ENCODE measurements around the gene TTC28. TPM values are rescaled to one million over a fixed set of nuclear protein-coding genes. Genes with fewer than 3 reads are reported as not detected.

TTC28 gene
- total RNA-seq, 4 donors from 2014 or later, result 43.8 to 130 (median 92.0) TPM

DNA sequence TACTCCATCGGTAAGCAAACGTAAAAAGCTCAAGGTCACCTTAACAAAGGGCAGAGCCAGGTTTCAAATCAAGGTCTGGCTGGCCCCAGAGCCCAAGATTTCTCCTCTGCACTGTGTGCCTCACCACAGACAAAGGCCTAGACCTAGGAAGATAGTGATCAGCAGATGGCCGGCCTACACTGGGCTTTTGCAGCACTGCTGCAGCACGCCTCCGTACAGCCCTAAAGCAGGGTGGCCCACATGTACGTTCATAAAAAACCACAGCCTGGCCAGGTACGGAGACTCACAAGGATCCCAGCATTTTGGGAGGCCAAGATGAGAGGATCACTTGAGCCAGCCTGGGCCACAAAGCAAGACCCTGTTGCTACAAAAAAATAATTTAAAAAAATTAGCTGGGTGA, 654.3 kb downstream of the TTC28 start:
- intact Hi-C loops (cut with DNase I; ENCODE audit: low total_unique reads), result no loop called here

DNA sequence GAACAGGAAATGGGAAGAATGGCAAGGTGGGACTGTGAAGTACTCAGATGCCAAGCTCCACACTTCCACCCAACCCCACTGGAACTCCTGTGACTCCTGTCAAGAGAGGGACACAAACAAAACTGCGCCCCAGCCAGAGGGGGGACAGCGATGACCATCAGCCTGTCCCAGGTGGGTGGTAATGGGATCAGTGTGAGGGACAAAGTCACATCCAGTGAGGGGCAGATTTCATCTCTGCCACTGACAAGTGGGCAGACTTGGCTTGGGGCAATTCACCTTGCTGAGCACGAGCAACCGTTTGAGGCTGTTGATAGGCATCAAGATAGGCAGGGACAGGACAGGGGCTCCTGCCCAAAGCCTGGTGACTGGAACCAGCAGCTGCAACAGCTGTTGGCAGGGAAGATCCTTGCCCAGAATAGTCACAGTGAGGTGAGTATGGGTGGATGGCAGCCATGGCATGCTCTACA, 655.2 kb downstream of the TTC28 start:
- peak in 1 of 2 donors; percentile 6 for DNase-seq
- H3K27ac ChIP-seq, result no peak overlapping the region
- no peaks in the 10 kb centered on the region for H3K27me3 ChIP-seq
- peaks cover 8 to 9% of the 10 kb centered on the region in 2 donors for H3K4me1 ChIP-seq
- H3K36me3 ChIP-seq, result no peaks in the 10 kb centered on the region
- no peaks in the 10 kb centered on the region for H3K9me3 ChIP-seq
- TF ChIP-seq, protein P1, sequence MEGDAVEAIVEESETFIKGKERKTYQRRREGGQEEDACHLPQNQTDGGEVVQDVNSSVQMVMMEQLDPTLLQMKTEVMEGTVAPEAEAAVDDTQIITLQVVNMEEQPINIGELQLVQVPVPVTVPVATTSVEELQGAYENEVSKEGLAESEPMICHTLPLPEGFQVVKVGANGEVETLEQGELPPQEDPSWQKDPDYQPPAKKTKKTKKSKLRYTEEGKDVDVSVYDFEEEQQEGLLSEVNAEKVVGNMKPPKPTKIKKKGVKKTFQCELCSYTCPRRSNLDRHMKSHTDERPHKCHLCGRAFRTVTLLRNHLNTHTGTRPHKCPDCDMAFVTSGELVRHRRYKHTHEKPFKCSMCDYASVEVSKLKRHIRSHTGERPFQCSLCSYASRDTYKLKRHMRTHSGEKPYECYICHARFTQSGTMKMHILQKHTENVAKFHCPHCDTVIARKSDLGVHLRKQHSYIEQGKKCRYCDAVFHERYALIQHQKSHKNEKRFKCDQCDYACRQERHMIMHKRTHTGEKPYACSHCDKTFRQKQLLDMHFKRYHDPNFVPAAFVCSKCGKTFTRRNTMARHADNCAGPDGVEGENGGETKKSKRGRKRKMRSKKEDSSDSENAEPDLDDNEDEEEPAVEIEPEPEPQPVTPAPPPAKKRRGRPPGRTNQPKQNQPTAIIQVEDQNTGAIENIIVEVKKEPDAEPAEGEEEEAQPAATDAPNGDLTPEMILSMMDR (IDR thresholded peaks at IDR 0.05), result no peak
- no peak for TF ChIP-seq POLR2A (IDR thresholded peaks at IDR 0.05)
- H3K4me3 ChIP-seq, result no peak overlapping the region
- intact Hi-C loops (cut with DNase I; ENCODE audit: low total_unique reads), result no loop called here

More for the DNA sequence above, 654.3 kb downstream of the TTC28 start:
- peaks cover 8 to 9% of the 10 kb centered on the region in 2 donors for H3K4me1 ChIP-seq
- no peaks in the 10 kb centered on the region for H3K36me3 ChIP-seq
- no peaks in the 10 kb centered on the region for H3K9me3 ChIP-seq
- H3K27ac ChIP-seq, result no peak overlapping the region
- TF ChIP-seq POLR2A (IDR thresholded peaks at IDR 0.05), result no peak
- TF ChIP-seq, protein P1 (IDR thresholded peaks at IDR 0.05), result no peak
- H3K27me3 ChIP-seq, result no peaks in the 10 kb centered on the region
- H3K4me3 ChIP-seq, result no peak overlapping the region
- peak in 1 of 2 donors; percentile 3 for DNase-seq

DNA sequence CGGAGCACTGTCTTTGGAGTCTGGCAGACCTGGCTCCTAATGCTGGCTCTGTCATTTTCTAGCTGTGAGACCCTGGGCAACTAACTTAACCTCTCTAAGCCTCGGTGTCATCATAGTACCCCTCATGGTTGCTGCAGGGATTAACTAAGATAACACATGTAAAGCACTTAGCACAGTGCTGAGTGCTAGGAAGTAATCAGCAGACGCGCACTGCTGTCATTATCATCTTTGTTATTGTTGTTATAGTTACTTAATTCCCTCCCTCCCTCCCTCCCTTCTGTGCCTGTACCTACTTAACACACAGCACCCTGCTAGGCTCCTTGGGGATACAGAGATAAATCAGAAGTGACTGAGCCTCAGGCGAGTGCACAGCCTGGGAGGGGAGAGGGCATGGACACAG, 655.9 kb downstream of the TTC28 start:
- TF ChIP-seq POLR2A (IDR thresholded peaks at IDR 0.05), result no peak
- TF ChIP-seq, protein P1 (IDR thresholded peaks at IDR 0.05), result no peak
- Histone ChIP-seq H3K27me3 (no peaks in the 10 kb centered on the region), H3K4me1 (peaks cover 8 to 9% of the 10 kb centered on the region in 2 donors), H3K36me3 (no peaks in the 10 kb centered on the region), H3K9me3 (no peaks in the 10 kb centered on the region), H3K27ac (no peak overlapping the region), H3K4me3 (no peak overlapping the region)
- DNase-seq, result peak in 1 of 2 donors; percentile 2
- intact Hi-C loops (cut with DNase I; ENCODE audit: low total_unique reads), result no loop called here

DNA sequence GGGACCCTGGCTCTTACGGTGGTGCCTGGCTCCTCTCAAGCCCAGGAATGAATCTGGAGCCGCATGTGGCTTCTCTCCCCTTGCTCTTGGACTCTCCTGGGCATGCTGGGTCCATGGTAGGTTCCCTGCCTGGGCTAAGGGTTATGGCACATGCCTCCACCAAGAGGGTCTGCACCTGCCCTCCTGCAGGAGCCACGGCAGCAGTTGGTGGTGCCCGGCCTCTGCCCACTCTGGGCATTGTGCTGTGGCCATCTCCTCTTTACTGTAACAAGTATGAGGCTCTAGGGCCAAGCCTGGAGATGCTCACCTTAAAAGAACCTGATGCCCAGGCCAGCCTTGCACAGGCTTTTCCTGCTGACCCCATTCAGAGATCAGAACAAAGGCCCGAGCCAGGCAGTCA, 656.6 kb downstream of the TTC28 start:
- intact Hi-C loops (cut with DNase I; ENCODE audit: low total_unique reads), result no loop called here
- Histone ChIP-seq H3K4me3 (no peak overlapping the region), H3K9me3 (no peaks in the 10 kb centered on the region), H3K4me1 (peaks cover 8 to 9% of the 10 kb centered on the region in 2 donors), H3K36me3 (no peaks in the 10 kb centered on the region), H3K27me3 (no peaks in the 10 kb centered on the region), H3K27ac (no peak overlapping the region)
- TF ChIP-seq, protein P1 (IDR thresholded peaks at IDR 0.05), result no peak
- TF ChIP-seq POLR2A (IDR thresholded peaks at IDR 0.05), result no peak
- peak in 1 of 2 donors; percentile 8 for DNase-seq

DNA sequence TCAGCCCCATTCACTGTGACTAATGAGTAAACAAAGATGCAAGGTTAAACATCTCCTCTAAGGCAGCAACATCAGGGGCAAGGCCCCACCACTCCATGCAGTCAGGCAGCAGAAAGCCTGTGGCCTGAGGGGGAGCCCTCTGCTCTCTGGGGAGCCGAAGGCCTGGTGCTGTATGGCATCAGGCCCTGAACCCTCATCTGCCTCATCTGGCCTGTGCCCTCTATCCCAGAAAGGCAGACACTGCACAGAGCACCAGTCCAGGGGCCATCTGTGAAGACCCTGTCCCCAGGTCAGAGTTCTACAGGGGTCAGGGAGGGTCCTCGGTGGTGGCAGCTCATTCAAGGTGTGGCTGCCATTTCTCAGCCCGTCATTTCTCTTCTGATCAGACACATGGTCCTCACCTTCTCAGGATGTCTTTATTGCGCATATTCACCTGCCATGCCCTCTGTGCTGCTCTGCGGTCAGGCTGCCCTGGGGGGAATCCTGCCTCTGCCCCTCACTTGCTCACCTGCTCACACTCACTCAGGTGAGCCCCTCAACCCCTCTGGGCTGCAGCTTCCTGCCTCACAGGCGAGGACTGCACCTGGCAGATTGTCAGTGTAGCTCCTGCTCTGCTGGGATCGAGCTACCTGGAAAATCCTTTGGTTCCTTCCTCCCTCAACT, 657.5 kb downstream of the TTC28 start:
- Histone ChIP-seq H3K4me3 (no peak overlapping the region), H3K27me3 (no peaks in the 10 kb centered on the region), H3K9me3 (no peaks in the 10 kb centered on the region), H3K27ac (no peak overlapping the region), H3K36me3 (no peaks in the 10 kb centered on the region), H3K4me1 (peaks cover 8 to 9% of the 10 kb centered on the region in 2 donors)
- TF ChIP-seq, protein P1 (IDR thresholded peaks at IDR 0.05), result no peak
- TF ChIP-seq POLR2A (IDR thresholded peaks at IDR 0.05), result no peak
- peak in 1 of 2 donors; percentile 10 for DNase-seq
- intact Hi-C loops (cut with DNase I; ENCODE audit: low total_unique reads), result no loop called here

Data from uterus (tissue), 4 donors.